Germinal center (tissue), 1 donor: ENCODE data around the gene FUT7.
"Not testable (repeated sequence)": the region's sequence is repeated elsewhere in the genome, so short reads cannot be mapped to it uniquely, and the experiment has no call there.

Experiments
- DNase-seq: peaks from one replicate; pipeline ENCODE4 v3.0.0; 2012; ENCODE audit warnings: mixed read lengths, low spot score

Gene FUT7

GRCh38 chr9:137049544-137050449 is 17.9 kb upstream of the FUT7 start:
- DNase-seq = no peak

- no peak for DNase-seq
Measured at GRCh38 chr9:137048655-137049543, 17.0 kb upstream of the FUT7 start.

GRCh38 chr9:137046088-137046787 is 14.3 kb upstream of the FUT7 start, which contains the start of gene NPDC1:
Gene NPDC1, minus strand, starts transcription at chr9:137046177. Its CDS starts 188 bp downstream, at chr9:137045989.
- DNase-seq = peak; percentile 90

GRCh38 chr9:137045294-137046087 is 13.6 kb upstream of the FUT7 start:
- DNase-seq = no peak

DNA sequence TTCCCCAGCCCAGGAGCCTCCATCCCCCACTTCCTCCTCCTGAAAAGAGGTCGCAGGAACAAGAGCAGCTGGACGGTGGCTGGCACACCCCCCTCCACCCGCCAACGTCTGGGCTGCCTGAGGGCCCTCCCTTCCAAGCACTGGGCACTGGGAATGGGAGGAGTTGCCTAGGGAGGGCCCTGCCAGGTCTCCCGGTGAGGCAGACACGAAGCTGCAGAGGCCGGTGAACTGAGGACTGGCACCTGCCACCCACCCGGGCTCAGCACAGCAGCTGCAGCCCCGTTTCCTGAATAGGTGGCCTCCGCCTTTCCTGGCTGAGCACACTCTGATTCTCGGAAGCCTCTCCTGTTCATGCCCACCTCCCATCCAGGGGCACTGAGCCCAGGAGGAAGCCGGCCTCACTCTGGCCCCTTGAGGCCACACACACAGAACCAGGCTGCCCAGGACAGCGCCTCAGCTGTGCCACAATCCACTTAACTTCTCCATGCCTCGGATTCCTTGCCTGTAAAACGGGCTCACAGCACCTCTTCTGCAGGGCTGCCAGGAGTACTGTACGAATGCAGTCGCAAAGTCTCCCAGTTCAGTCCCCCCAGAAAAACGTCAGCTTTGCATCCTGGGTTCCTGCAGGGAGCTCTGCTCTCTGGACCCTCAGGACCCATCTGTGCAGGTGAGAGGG is 12.8 kb upstream of the FUT7 start:
- DNase-seq = no peak

- DNase-seq = no peak
Measured at GRCh38 chr9:137044037-137044436, 12.1 kb upstream of the FUT7 start.

- DNase-seq = no peak
Measured at GRCh38 chr9:137042751-137043727, 11.2 kb upstream of the FUT7 start.

DNA sequence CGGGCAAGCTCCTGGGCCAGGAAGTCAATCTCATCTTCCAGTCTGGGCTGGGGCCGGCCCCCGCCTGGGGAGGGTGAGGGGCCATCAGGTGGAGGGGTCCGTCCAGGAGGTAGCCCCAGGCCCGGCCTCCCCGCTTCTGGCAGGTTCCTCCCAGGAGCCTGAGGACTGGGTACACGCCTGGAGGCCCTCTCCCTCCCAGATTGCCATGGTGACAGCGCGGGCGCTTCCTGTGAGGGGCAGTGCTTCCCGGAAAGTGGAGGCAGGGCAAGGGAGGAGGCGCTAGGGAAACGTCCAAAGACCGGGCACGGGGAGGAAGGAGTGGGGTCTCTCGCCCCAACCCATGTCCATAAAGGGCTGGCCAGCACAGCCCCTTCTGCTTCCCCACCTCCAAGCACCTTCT is 9.2 kb upstream of the FUT7 start:
- DNase-seq = no peak

GRCh38 chr9:137040568-137040967 is 8.7 kb upstream of the FUT7 start:
- DNase-seq = no peak

DNA sequence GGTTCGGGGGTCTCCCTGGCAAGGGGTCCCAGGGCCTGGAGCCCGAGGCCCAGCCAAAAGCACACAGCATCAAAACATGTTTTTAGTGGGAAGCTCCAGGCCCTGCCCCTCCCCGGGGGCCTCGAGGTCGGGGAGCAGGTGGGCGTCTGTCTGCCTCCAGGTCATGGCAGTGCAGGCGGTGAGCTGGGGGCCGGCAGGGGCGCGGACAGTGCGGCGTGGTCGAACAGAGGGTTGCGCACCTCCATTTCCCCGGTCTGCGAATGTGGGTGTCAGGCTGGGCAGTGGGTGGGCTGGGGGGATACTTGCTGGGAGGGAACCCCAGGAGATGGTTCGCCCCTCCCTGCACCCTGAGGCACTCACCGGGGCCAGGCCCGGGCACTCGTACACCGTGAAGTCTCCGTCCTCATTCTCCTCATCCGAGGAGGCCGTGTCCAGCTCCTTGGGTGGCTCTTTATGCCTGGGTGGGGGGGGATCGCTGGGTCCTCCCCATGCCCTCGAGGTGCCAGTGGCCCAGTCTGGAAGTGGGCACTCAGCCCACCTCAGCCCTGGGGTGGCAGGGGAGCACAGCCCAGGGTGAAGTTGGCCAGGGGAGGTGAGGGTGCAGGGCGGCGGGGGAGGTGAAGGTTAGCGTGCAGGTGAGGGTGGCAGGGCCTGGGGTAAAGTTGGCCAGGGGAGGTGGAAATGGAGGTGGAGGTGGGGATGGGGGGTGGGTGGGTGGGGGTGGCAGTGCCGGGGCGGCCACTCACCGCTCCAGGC is 7.9 kb upstream of the FUT7 start:
- DNase-seq = no peak

- no peak for DNase-seq
Measured at GRCh38 chr9:137038916-137039315, 7.0 kb upstream of the FUT7 start.

GRCh38 chr9:137037483-137037882 is 5.6 kb upstream of the FUT7 start:
- DNase-seq = no peak

DNA sequence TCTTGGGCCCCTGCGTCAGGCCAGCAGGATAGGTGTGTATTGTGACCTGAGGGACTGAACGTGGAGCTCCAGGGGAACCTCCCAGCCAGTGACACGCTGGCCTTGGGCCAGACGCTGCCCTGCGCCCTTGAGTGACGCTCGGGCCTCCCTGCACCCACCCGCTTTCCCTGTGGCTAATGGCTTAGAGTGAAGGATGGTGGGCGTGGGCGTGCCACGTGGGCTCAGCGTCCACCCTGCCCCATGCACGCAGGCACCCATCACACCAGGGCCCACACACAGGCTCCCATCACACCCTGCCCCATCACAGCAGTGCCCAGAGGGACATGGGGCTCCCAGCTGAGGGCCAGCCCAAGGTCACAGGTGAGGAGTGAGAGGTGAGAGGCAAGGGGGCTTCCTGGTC is 5.1 kb upstream of the FUT7 start:
- no peak for DNase-seq

GRCh38 chr9:137035937-137036336 is 4.0 kb upstream of the FUT7 start:
- DNase-seq = no peak

DNA sequence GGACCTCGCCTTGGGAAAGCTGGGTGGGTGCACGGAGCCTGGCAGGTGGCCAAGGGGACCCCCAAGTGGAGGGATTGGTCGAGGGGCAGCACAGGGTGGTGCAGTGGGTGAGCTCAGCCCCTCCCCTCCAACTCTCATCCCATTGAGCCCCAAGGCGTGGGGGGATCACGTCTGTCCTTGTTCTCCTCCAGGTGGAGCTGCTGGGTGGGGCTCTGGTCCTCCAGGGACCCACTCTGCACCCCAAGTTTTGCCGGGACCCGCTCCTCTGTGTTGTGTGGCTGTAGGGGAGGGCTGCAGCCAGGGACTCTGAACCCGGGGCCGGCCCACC is 3.6 kb upstream of the FUT7 start:
- no peak for DNase-seq

DNA sequence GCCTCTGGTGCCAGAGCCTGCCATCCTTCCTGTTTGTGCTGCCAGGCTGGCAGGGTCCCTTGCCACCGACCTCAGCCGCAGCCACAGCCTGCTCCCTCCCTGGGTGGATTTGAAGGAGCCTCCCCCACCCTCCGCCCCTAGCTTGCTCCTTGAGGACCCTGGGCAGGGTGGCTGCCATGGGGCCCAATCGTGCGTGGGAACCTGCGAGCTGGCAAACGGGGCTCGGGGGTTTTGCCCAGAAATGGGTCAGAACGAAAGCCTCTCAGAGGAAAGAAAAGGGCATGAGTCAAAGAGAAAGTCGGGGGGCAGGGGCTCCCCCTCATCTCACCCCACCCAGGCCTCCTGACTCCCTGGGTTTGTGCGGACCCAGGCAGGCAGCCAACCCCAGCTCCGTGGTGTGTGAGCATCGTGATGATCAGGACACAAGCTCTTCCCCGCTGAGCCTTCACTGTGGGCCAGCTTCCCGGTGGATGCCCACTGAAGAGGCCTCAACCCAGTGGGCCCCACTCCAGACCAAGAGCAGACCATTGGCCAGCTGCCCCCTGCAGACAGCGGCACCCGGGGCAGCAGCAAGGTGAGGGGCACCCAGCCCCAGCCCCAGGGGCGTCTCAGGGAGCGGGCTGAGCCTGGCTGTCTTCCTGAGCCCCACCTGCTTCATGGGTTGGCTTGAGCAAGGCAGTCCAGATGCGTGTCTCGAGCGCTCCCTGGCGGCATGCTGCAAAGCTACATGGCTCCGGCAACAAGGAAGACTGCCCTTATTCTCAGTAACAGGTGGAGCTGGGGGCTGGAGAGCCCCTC is 3.0 kb upstream of the FUT7 start:
- peak; percentile 86 for DNase-seq

GRCh38 chr9:137034039-137034708 is 2.3 kb upstream of the FUT7 start:
- DNase-seq = no peak

DNA sequence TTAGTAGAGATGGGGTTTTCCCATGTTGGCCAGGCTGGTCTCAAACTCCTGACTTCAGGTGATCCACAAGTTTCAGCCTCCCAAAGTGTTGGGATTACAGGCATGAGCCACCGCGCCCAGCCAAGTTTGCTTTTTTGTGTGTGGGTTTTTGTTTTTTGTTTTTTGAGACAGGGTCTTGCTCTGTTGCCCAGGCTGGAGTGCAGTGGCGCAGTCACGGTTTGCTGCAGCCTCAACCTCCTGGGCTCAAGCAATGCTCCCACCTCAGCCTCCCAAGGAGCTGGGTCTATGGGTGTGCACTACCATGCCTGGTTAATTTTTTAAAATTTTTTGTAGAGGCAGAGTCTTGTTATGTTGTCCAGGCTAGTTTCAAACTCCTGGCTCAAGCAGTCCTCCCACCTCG is 1.6 kb upstream of the FUT7 start:
- not testable (repeated sequence) for DNase-seq
